ENCODE results near the gene TOP1.
A peak's percentile ranks its signal among the peaks of the same experiment; 100 is the strongest.

The TOP1 gene

GRCh38 chr20:41058674-41059635 lies 30.3 kb downstream of the TOP1 start (continued):
- TF ChIP-seq ZNF658 (tag by site-specific recombination; IDR thresholded peaks at IDR 0.05) (no peak), ZNF302 (tag by site-specific recombination; IDR thresholded peaks at IDR 0.05; ENCODE audit: low read depth) (0 out of 2 replicates have a peak, but pooled peaks have one; percentile 48), ZNF585B (tag by site-specific recombination; IDR thresholded peaks at IDR 0.05) (no peak), ZSCAN4 (tag by site-specific recombination; IDR thresholded peaks at IDR 0.05) (no peak), ZSCAN23 (tag by site-specific recombination; IDR thresholded peaks at IDR 0.05) (peak; percentile 75; the same call in 1 of the 2 replicates), HIC1 (tag by site-specific recombination; IDR thresholded peaks at IDR 0.05) (peak; percentile 19; the same call in 1 of the 2 replicates), ZNF639 (tag by site-specific recombination; IDR thresholded peaks at IDR 0.05) (peak; percentile 91), ZNF621 (tag by site-specific recombination; IDR thresholded peaks at IDR 0.05) (no peak), ZNF214 (tag by site-specific recombination; IDR thresholded peaks at IDR 0.05; ENCODE audit: borderline replicate concordance) (peak; percentile 54; the same call in 1 of the 2 replicates), ZNF510 (tag by site-specific recombination; IDR thresholded peaks at IDR 0.05; ENCODE audit: insufficient replicate concordance) (peak; percentile 93), ZNF776 (tag by site-specific recombination; IDR thresholded peaks at IDR 0.05; ENCODE audit: borderline replicate concordance) (no peak), ZNF354C (tag by site-specific recombination; IDR thresholded peaks at IDR 0.05; ENCODE audit: borderline replicate concordance, low read depth) (peak; percentile 97), HOXD13 (CRISPR knock-in tag; IDR thresholded peaks at IDR 0.05; ENCODE audit: borderline replicate concordance) (no peak), ZNF473 (tag by site-specific recombination; IDR thresholded peaks at IDR 0.05) (no peak), KLF8 (tag by site-specific recombination; IDR thresholded peaks at IDR 0.05) (no peak), ZNF280D (tag by site-specific recombination; IDR thresholded peaks at IDR 0.05) (no peak), ZNF211 (tag by site-specific recombination; IDR thresholded peaks at IDR 0.05; ENCODE audit: low read depth) (no peak), ZNF600 (tag by site-specific recombination; IDR thresholded peaks at IDR 0.05) (no peak), ZNF843 (tag by site-specific recombination; IDR thresholded peaks at IDR 0.05) (no peak), KLF17 (tag by site-specific recombination; IDR thresholded peaks at IDR 0.05) (no peak)
- TF ChIP-seq, protein P1, sequence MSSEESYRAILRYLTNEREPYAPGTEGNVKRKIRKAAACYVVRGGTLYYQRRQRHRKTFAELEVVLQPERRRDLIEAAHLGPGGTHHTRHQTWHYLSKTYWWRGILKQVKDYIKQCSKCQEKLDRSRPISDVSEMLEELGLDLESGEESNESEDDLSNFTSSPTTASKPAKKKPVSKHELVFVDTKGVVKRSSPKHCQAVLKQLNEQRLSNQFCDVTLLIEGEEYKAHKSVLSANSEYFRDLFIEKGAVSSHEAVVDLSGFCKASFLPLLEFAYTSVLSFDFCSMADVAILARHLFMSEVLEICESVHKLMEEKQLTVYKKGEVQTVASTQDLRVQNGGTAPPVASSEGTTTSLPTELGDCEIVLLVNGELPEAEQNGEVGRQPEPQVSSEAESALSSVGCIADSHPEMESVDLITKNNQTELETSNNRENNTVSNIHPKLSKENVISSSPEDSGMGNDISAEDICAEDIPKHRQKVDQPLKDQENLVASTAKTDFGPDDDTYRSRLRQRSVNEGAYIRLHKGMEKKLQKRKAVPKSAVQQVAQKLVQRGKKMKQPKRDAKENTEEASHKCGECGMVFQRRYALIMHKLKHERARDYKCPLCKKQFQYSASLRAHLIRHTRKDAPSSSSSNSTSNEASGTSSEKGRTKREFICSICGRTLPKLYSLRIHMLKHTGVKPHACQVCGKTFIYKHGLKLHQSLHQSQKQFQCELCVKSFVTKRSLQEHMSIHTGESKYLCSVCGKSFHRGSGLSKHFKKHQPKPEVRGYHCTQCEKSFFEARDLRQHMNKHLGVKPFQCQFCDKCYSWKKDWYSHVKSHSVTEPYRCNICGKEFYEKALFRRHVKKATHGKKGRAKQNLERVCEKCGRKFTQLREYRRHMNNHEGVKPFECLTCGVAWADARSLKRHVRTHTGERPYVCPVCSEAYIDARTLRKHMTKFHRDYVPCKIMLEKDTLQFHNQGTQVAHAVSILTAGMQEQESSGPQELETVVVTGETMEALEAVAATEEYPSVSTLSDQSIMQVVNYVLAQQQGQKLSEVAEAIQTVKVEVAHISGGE (tag by site-specific recombination; conservative IDR thresholded peaks at IDR 0.05; ENCODE audit: low read depth) = peak; percentile 89
- TF ChIP-seq, protein P2, sequence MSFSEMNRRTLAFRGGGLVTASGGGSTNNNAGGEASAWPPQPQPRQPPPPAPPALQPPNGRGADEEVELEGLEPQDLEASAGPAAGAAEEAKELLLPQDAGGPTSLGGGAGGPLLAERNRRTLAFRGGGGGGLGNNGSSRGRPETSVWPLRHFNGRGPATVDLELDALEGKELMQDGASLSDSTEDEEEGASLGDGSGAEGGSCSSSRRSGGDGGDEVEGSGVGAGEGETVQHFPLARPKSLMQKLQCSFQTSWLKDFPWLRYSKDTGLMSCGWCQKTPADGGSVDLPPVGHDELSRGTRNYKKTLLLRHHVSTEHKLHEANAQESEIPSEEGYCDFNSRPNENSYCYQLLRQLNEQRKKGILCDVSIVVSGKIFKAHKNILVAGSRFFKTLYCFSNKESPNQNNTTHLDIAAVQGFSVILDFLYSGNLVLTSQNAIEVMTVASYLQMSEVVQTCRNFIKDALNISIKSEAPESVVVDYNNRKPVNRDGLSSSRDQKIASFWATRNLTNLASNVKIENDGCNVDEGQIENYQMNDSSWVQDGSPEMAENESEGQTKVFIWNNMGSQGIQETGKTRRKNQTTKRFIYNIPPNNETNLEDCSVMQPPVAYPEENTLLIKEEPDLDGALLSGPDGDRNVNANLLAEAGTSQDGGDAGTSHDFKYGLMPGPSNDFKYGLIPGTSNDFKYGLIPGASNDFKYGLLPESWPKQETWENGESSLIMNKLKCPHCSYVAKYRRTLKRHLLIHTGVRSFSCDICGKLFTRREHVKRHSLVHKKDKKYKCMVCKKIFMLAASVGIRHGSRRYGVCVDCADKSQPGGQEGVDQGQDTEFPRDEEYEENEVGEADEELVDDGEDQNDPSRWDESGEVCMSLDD (tag by site-specific recombination; IDR thresholded peaks at IDR 0.05) = no peak

All from HEK293 (cell line).